Measurements from ENCODE around the gene IQGAP3.

DNA sequence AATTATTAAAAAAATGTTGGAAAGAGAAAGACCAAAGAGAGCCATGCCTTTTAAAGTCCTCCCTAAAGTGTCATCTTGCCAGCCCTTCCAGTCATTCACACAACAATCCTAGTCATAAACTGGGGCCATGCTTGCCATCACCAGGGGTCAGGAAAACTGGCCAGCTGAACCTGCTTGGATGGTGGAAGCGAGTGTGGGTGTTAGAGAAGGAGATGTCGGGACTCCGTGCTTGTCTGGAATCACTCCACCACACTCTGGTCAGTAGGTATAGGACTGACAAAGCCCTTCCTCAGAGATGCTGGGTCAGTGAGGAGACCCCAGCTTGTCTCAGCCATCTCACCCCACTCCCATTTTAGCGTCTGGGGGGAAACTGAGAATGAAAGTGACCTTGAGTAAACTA lies 43.6 kb upstream of the IQGAP3 start:
- no peak for TF ChIP-seq POLR2A (IDR thresholded peaks at IDR 0.05; ENCODE audit: low read depth, low read length)
- no peak for TF ChIP-seq POLR2AphosphoS5 (IDR thresholded peaks at IDR 0.05; ENCODE audit: low read depth, low read length)

All from GM12892 (cell line).